OCI-LY7 (cell line): ENCODE results near the gene UGT1A3.

Experiments
- EZH2phosphoT487 ChIP-seq: fragments of 200-600 bp; sonication (generic); IDR thresholded peaks from 2 replicates; pipeline ENCODE4 v1.6.1; 2018; ENCODE audit warnings: low read depth, borderline replicate concordance, mild to moderate bottlenecking, mixed run types, antibody characterized with exemption, low read length, moderate library complexity, mixed read lengths
- TF ChIP-seq, protein P1 (sequence below): fragments of 200-600 bp; sonication (generic); conservative IDR thresholded peaks from 2 replicates; pipeline ENCODE4 v1.5.1; 2014; ENCODE audit warnings: mild to moderate bottlenecking, antibody characterized with exemption, low read length, moderate library complexity, mixed read lengths

DNA sequence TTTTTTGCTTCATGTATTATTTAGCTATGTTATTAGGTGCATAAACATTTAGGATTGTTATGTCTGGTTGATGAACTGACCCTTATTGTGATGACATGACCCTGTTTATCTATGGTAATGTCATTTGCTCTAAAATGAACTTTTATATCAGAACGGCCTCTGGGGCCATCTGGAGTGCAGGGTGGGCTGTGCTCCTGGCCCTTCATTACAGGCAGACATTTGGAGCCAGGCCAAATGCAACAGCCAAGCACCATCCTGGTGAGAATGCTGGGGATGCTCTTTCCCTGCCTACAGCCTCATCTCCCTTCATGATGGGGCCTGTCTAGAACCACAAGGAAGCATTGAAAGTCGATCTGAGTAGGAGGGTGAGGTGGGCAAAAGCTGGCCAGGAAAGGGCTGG lies 87.5 kb downstream of the UGT1A3 start:
- TF ChIP-seq, protein P1, sequence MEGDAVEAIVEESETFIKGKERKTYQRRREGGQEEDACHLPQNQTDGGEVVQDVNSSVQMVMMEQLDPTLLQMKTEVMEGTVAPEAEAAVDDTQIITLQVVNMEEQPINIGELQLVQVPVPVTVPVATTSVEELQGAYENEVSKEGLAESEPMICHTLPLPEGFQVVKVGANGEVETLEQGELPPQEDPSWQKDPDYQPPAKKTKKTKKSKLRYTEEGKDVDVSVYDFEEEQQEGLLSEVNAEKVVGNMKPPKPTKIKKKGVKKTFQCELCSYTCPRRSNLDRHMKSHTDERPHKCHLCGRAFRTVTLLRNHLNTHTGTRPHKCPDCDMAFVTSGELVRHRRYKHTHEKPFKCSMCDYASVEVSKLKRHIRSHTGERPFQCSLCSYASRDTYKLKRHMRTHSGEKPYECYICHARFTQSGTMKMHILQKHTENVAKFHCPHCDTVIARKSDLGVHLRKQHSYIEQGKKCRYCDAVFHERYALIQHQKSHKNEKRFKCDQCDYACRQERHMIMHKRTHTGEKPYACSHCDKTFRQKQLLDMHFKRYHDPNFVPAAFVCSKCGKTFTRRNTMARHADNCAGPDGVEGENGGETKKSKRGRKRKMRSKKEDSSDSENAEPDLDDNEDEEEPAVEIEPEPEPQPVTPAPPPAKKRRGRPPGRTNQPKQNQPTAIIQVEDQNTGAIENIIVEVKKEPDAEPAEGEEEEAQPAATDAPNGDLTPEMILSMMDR: no peak
- no peak for TF ChIP-seq EZH2phosphoT487
